K562 (cell line): Measurements from ENCODE around the gene ZBTB9. TPM values are rescaled to one million over a fixed set of nuclear protein-coding genes. Genes with fewer than 3 reads are reported as not detected.
A peak's percentile ranks its signal among the peaks of the same experiment; 100 is the strongest.

Source experiments
- BRCA1 ChIP-seq, 2 experiments: fragments of 450-650 bp in 1 of 2; sonication (generic) in 1 of 2; formaldehyde crosslinking in 1 of 2; IDR thresholded peaks; 2 replicates each; pipeline versions ENCODE4 v1.5.0 to v1.6.1; 2017 to 2020; ENCODE audit warnings: mild to moderate bottlenecking in 1 of 2, missing genetic modification reagents in 1 of 2
- ETV1 ChIP-seq: fragments of 450-650 bp; conservative IDR thresholded peaks from 2 replicates; pipeline ENCODE4 v1.6.1; 2016; ENCODE audit warnings: missing genetic modification characterization, control low read depth, low read depth, missing compliant biosample characterization
- ETV6 ChIP-seq, 3 experiments: fragments of 150-350 bp in 1 of 3; sonication (generic) in 1 of 3; formaldehyde crosslinking in 1 of 3; IDR thresholded peaks; 2 replicates each; pipeline versions ENCODE4 v1.6.1 to v1.8.0; 2014 to 2022; ENCODE audit warnings: borderline replicate concordance in 2 of 3, low read depth in 2 of 3, antibody characterized with exemption in 1 of 3, low read length in 1 of 3, mild to moderate bottlenecking in 1 of 3, missing genetic modification reagents in 1 of 3
- FOS ChIP-seq: IDR thresholded peaks from 3 replicates; pipeline ENCODE4 v1.6.1; 2011; ENCODE audit not compliant: insufficient read length; ENCODE audit errors: extremely low read depth
- FUS ChIP-seq: fragments of 200-400 bp; formaldehyde crosslinking; optimal IDR thresholded peaks from 2 replicates; pipeline ENCODE3; 2017; ENCODE audit warnings: low read depth, low read length
- KHSRP ChIP-seq: fragments of 450-650 bp; IDR thresholded peaks from 2 replicates; pipeline ENCODE4 v1.6.1; 2017
- NR2C1 ChIP-seq, 2 experiments: fragments of 450-650 bp; IDR thresholded peaks; 2 replicates each; pipeline ENCODE4 v1.6.1; 2017; ENCODE audit warnings: mild to moderate bottlenecking in 2 of 2, antibody characterized with exemption in 1 of 2, inconsistent platforms in 1 of 2, missing compliant biosample characterization in 1 of 2, missing genetic modification characterization in 1 of 2
- PTBP1 ChIP-seq: fragments of 200-400 bp; formaldehyde crosslinking; IDR thresholded peaks from 2 replicates; pipeline ENCODE4 v1.6.1; 2017; ENCODE audit warnings: low read depth, low read length
- RBFOX2 ChIP-seq: fragments of 200-400 bp; formaldehyde crosslinking; IDR thresholded peaks from 2 replicates; pipeline ENCODE4 v1.6.1; 2017; ENCODE audit warnings: low read depth, mild to moderate bottlenecking, low read length, moderate library complexity
- RBM22 ChIP-seq: fragments of 200-400 bp; formaldehyde crosslinking; IDR thresholded peaks from 2 replicates; pipeline ENCODE4 v1.6.1; 2018; ENCODE audit warnings: low read length, low read depth; ENCODE audit not compliant: poor library complexity, severe bottlenecking
- SP2 ChIP-seq: IDR thresholded peaks from 2 replicates; pipeline ENCODE4 v1.6.1; 2011; ENCODE audit warnings: mild to moderate bottlenecking, low read depth, low read length, moderate library complexity; ENCODE audit not compliant: poor library complexity, severe bottlenecking; ENCODE audit errors: extremely low read depth
- ZBTB17 ChIP-seq: fragments of 450-650 bp; formaldehyde crosslinking; IDR thresholded peaks from 2 replicates; pipeline ENCODE4 v1.4.0; 2020; ENCODE audit warnings: mild to moderate bottlenecking
- ZFPM2 ChIP-seq: fragments of 250-450 bp; sonication (Bioruptor Pico); IDR thresholded peaks from 2 replicates; pipeline ENCODE4 v1.5.1; 2022; ENCODE audit warnings: mild to moderate bottlenecking
- polyA plus RNA-seq, 8 experiments: library from polyadenylated mRNA; depleted of rRNA in 4 of 8; stranded (reverse) in 5 of 8; unstranded in 3 of 8; fragments of >200 nt; fragmentation: Nextera tagmentation in 2 of 8; fragmentation: Illumina TruSeq in 1 of 8; extraction: Ambion mirVana in 2 of 8; extraction: Trizol in 1 of 8; gene quantifications; 2 replicates each; pipeline versions ENCODE4 v1.2.1 to v1.2.3, GENCODE V29; 2011 to 2014; ENCODE audit warnings: inconsistent platforms in 1 of 8, missing spikeins in 1 of 8
- total RNA-seq, 7 experiments: library from RNA; depleted of rRNA in 6 of 7; stranded (reverse); fragments of >200 nt in 6 of 7; fragmentation: Illumina TruSeq in 2 of 7; extraction: Trizol in 2 of 7; gene quantifications; 2 replicates each; pipeline versions ENCODE4 v1.2.1 to v1.2.3, GENCODE V29; 2011 to 2021; ENCODE audit warnings: low replicate concordance in 1 of 7
- TF ChIP-seq, protein P1 (sequence below): sonication (generic); formaldehyde crosslinking; IDR thresholded peaks from 2 replicates; pipeline ENCODE4 v1.8.0; 2022; ENCODE audit warnings: missing genetic modification reagents, mild to moderate bottlenecking, moderate library complexity, borderline replicate concordance
- TF ChIP-seq, protein P2 (sequence below): fragments of 450-650 bp; IDR thresholded peaks from 2 replicates; pipeline ENCODE4 v1.6.1; 2016; ENCODE audit warnings: borderline replicate concordance

ZBTB9 gene
- total and polyA plus RNA-seq, 9 of the 15 experiments (the other 6 are each of a cell fraction or from before 2014, with no cell fraction given) = 1.9 to 19.5 (median 10.4) TPM

DNA sequence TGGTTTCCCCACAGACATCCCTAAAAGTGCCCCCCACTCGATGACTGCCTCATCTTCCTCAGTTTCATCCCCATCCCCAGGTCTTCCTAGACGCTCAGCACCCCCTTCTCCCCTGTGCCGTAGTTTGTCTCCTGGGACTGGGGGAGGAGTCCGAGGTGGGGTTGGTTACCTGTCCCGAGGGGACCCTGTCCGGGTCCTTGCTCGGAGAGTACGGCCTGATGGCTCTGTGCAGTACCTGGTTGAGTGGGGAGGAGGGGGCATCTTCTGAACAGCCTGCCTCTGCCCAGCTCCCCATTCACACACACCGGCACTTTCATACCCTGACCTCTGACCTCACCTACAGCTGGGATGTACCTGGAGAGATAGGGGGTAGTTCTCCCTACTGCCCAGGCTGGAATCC is 38.5 kb upstream of the ZBTB9 start (continued):
- TF ChIP-seq BRCA1 (IDR thresholded peaks at IDR 0.05) (no peak), BRCA1 (CRISPR knock-in tag; IDR thresholded peaks at IDR 0.05) (no peak), SP2 (no peak), KHSRP (no peak), ZFPM2 (no peak), FUS (no peak), ETV1 (tag) (no peak), RBM22 (no peak), ZBTB17 (no peak), RBFOX2 (0 out of 2 replicates have a peak, but pooled peaks have one; percentile 5), PTBP1 (no peak), NR2C1 (IDR thresholded peaks at IDR 0.05) (peak; percentile 32; the same call in 1 of the 2 replicates), NR2C1 (tag; IDR thresholded peaks at IDR 0.05) (0 out of 2 replicates have a peak, but pooled peaks have one; percentile 20), ETV6 (IDR thresholded peaks at IDR 0.05; ENCODE audit: borderline replicate concordance in 1 of 2, low read depth in 2 of 2, low read length in 1 of 2) (no peak), ETV6 (CRISPR knock-in tag; IDR thresholded peaks at IDR 0.05; ENCODE audit: borderline replicate concordance) (no peak), FOS (no peak)
- TF ChIP-seq, protein P1, sequence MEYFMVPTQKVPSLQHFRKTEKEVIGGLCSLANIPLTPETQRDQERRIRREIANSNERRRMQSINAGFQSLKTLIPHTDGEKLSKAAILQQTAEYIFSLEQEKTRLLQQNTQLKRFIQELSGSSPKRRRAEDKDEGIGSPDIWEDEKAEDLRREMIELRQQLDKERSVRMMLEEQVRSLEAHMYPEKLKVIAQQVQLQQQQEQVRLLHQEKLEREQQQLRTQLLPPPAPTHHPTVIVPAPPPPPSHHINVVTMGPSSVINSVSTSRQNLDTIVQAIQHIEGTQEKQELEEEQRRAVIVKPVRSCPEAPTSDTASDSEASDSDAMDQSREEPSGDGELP (CRISPR knock-in tag) = 0 out of 2 replicates have a peak, but pooled peaks have one; percentile 30
- TF ChIP-seq, protein P2, sequence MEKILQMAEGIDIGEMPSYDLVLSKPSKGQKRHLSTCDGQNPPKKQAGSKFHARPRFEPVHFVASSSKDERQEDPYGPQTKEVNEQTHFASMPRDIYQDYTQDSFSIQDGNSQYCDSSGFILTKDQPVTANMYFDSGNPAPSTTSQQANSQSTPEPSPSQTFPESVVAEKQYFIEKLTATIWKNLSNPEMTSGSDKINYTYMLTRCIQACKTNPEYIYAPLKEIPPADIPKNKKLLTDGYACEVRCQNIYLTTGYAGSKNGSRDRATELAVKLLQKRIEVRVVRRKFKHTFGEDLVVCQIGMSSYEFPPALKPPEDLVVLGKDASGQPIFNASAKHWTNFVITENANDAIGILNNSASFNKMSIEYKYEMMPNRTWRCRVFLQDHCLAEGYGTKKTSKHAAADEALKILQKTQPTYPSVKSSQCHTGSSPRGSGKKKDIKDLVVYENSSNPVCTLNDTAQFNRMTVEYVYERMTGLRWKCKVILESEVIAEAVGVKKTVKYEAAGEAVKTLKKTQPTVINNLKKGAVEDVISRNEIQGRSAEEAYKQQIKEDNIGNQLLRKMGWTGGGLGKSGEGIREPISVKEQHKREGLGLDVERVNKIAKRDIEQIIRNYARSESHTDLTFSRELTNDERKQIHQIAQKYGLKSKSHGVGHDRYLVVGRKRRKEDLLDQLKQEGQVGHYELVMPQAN = no peak
